ENCODE data around the gene UBAC2.
"Not testable (repeated sequence)": the region's sequence is repeated elsewhere in the genome, so short reads cannot be mapped to it uniquely, and the experiment has no call there.

The UBAC2 gene

DNA sequence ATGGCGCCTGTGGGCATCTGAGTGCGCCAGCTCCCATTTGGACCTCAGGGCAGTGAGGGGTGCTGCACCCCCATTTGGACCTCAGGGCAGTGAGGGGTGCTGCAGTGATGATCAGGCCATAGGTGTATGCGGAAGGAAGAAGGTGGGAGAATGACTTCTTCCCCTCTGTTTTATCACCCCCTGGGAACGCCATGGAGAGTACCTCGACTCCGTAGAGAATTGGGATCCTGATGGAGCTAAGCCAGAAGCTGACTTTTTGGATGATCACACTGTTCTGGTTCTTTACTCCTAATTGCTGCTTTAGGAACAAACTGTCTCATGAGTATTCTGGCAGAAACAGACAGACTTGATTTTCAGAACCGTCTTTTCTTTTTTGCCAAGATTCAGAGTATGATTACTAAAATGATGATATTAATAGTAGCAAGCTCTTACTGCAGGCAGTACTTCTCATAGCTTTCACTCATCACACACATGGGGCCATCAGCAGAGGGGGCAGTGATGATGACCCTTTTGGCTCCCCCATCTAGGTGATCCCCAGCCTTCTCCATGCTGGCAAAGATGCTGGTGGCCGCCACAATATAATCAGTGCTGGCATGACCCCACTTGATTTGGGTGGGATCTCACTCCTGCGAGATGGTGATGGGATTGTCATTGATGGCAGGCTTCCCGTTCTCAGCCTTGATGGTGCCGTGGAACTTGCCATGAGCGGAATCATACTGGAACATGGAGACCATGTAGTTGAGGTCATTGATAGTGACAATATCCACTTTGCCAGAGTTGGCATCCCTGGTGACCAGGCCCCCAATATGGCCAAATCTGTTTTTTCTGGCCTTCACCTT is 10.3 kb upstream of the UBAC2 start:
- no peak for DNase-seq

DNA sequence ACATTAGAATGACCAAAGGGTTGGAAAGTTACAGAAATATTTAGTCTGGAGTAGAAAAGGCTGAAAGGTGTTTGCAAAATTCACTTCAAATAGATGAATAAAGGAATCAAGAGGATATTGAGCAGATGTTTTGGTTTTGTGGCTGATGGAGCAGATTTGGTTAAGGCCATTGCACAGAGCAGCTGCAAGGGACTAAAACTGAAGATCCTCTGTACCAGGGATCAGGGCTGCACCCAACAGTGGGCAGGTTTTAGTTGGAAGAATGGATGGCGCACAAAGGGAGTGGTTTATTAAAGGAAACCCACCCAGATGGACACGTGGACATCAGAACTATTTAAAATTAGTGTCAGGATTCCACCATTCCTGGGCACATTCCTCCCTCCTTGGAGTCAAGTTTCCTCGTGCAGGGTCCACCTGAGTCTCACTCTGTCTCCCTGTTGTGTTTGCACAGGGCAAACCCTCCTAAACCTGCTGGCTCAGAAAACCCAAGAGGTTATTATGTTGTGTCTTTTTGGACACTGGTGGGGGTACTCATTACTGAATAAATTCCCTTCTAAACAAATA is 9.2 kb upstream of the UBAC2 start:
- DNase-seq, result no peak

GRCh38 chr13:99191900-99192399 is 8.7 kb upstream of the UBAC2 start:
- DNase-seq, result peak; percentile 44

DNA sequence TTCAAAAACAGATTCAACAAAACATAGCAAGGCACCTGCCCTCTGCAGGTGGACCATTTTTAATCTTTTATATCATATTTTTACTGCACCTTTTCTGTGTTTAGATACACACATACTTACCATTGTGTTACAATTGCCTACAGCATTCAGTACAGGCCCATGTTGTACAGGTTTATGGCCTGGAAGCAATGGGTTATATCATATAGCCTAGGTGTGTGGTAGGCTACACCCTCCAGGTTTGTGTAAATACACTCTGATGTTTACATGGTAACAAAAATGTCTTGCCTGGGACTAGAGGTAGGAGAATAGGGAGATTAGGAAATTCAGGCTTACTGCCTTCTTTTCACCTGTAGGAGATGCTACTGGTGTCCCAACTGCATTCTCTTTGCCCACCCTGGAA is 8.2 kb upstream of the UBAC2 start:
- no peak for DNase-seq

DNA sequence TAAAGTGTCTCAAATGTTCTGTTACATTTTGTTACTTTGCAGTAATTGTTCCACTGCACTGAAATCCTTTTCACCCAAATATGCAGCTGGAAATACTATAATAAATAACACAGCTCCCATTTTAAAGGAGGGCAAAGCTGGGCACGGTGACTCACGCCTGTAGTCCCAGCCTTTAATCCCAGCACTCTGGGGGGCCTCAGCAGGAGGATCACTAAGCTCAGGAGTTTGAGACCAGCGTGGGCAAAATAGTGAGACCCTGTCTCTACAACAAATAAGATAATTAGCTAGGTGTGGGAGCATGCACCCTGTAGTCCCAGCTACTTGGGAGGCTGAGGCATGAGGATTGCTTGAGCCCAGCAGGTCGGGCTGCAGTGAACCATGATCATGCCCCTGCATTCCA is 7.5 kb upstream of the UBAC2 start:
- no peak for DNase-seq

DNA sequence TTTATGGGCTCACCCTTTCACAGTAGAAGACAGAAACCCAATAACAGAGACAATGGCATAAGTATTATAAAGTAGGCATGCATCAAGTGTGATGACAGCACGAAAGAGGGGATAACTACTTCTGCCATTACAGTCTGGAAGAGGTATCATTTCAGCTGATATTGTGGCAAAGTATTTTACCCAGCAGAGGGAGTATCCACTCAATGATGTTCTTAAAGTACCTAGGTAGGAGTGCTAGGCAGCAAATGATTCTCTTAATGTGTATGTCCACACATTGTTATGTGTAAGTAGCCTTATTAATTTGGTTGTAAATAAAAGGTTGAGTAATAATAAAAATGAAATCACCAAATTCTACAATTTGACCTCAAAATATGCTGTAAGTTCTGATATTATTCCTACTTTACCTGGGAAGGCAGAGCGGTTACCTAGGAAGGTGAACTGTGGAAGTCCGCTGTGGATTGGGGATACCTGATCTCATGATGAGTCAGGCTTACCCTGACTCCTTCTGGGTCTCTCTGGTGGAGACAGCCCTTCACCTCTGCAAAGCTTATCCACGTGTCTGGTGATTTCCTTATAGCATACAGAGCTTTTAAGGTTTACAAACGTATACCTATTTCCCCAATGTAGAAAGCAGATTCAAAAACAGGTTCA is 4.1 kb upstream of the UBAC2 start:
- DNase-seq, result no peak

- DNase-seq, result no peak
Observed at GRCh38 chr13:99197117-99197651, 3.5 kb upstream of the UBAC2 start.

- no peak for DNase-seq
Observed at GRCh38 chr13:99199541-99200431, 868 bp upstream of the UBAC2 start.

DNA sequence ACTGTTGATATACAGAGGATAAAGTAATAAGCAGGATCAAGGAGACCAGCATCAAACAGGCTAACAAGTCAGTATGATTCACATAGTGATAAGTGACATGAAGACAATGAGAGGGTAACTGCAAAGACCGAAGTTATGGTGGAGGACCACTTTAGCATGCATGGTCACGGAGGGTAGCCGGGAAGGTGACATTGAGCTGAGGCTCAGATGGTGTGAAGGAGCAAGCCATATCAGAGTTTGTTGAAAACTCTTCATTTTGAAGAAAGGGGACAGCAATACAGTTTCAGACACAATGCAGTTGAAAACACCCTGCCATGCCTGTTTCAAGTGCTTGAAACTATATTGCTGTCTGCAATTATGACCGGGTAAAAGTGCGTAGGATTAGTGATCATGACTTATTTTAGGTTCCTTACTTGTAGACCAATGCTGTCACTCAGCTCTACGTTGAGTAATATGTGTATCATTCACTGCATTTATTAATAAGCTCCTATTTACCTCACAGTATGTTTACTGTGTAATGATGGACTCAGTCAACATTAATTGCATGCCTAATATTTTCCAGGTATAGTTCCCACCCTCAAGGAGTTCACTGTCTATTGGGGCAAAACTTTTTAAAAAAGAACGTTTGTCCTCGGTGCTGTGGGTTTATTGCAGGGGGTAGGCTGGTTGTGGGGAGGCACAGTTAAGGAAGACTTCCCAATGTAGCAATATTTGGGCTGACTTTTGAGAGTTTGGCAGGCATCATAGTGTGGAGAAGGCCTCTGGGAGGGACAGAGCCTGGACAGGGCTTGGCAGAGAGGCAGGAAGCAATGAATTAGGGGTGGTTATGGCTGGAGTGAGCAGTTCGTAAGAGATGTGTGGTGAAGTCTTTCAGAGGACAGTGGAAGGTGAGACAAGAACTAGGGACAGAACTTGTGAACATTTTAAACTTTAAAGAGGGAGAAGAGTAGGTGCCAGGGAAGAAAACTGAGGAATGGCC is 3.2 kb downstream of the UBAC2 start:
- DNase-seq, result no peak

DNA sequence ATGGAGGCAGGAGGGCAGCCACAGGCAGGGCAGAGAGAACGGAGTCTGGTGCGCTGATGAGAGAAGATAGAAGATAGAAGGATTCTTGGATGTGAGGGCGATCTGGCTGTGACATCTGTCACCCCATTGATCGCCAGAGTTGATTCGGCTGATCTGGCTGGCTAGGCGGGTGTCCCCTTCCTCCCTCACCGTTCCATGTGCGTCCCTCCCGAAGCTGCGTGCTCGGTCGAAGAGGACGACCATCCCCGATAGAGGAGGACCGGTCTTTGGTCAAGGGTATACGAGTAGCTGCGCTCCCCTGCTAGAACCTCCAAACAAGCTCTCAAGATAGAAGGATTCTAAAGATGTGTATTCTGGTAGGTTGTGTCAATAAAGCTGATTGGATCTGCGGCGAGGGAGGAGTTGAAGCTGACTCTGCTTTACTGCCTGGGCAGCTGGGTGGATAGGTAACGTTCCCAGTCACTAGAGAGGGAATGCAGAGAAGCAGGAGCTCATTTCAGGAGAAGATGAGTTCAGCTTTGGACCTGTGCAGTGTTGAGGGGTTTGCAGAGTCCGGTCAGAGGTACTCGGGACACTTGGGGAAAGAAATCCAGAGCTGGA is 5.1 kb downstream of the UBAC2 start:
- no peak for DNase-seq

GRCh38 chr13:99206226-99206625 is 5.6 kb downstream of the UBAC2 start:
- DNase-seq, result no peak

DNA sequence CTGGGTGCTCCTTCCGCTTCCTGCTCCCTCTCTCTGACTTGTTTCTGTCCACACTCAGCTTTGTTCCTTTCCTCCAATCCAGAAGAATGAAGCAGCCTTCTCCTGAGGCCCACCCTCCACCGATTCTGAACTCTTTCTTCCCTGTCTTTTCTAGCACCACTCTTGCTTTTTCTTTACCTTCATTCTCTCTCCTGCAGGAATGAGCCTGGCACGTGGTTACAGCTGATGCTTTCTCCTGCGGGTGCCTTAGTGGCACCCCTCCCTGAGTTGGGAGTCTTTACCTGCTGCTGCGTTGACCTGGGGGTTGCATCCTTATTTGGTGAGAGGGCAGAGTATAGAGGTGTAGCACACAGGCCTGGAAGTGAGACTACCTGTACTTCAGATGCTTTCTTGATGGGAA is 6.2 kb downstream of the UBAC2 start:
- DNase-seq, result no peak

DNA sequence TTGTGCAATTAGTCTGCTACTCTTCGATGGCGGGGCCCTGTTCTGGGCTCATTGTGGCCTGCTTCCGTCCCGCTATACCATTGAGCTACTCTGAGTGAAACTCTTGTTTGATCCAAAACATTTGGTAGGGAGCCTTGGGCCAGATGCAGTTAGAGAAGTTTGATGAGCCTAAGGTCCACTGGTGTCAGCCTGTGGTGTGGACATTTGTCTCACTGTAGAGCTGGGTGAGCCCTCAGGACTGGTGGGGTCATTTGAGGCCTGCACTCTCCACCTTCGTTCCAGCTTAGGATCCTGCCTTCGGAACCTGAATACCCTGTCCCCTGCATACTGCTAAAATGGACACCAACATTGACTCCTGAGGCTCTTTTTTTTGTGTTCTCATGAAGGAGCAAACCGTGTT is 6.9 kb downstream of the UBAC2 start:
- no peak for DNase-seq

GRCh38 chr13:99208185-99208584 is 7.5 kb downstream of the UBAC2 start:
- no peak for DNase-seq

- no peak for DNase-seq
Observed at GRCh38 chr13:99208845-99209527, 8.3 kb downstream of the UBAC2 start.

GRCh38 chr13:99210627-99211026 is 10.0 kb downstream of the UBAC2 start:
- DNase-seq, result not testable (repeated sequence)

DNA sequence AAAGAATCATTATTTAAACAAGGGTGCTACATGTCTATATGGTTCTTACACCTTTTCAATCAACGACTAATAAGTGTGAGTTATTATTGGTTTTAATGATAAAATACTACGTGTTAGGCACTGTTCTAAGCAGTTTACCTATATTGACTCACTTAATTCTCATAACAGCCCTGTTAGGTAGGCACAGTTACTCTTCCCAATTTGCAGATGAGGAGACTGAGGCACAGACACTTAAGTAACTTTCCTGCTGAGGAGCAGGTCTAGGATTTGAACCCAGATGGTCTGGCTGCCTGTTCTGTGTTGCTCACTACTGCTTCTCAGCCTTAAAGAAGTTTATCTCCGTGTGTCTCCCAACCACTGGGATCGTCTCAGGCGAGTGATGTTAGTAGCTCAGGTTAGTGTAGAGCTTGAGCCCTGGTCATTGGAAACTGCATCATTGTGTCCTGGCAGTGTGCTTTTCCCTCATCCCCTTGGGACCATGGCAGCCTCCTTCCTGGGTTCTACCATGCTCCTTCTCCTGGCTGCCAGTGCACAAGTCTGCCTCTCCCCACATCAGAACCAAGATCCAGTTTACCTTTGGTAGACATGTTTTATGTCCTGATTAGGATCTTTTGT is 10.9 kb downstream of the UBAC2 start:
- no peak for DNase-seq

DNA sequence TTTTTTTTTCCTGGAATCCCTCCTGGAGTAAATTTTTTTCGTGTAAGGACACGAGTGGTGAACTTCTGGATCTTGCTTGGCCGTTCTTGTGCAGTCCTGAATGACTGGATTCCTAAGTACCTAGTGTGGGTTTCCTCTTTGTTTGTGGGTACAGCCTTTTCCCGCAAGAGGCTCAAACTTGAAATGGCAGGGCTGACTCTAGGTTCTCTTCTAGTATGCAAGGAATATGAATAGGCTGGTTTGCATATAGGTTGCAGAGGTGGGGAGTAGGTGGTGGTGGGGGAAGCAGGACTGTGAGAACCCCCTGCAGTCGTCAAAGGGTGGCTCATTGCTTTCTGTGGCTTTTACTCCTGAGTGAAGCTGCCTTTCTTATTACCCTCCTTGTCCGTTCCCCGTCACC is 13.6 kb downstream of the UBAC2 start:
- DNase-seq, result no peak

- DNase-seq, result no peak
Observed at GRCh38 chr13:99214731-99215130, 14.1 kb downstream of the UBAC2 start.

All from SHP77 treated with DMSO at 0.1 percent for 48 hours (cell line).